Stimulated activated CD8-positive, alpha-beta memory T cell treated with anti-CD3 and anti-CD28 coated beads, Interleukin-12 subunit alpha, Interleukin-12 subunit beta, amount 100 ng/mL, for 24 hours (primary cell): ENCODE measurements around the gene DLAT.
"Not testable (repeated sequence)": the region's sequence is repeated elsewhere in the genome, so short reads cannot be mapped to it uniquely, and the experiment has no call there.

Experiments
- DNase-seq: peaks from one replicate; pipeline ENCODE4 v3.0.0-alpha.2; 2020; ENCODE audit errors: extremely low read depth

DLAT gene

GRCh38 chr11:112049777-112050176, 24.6 kb downstream of the DLAT start:
- no peak for DNase-seq

- no peak for DNase-seq
Measured at GRCh38 chr11:112050721-112051120, 25.5 kb downstream of the DLAT start.

- DNase-seq, result no peak
Measured at GRCh38 chr11:112051768-112052167, 26.6 kb downstream of the DLAT start.

- no peak for DNase-seq
Measured at GRCh38 chr11:112057170-112057569, 32.0 kb downstream of the DLAT start.

- no peak for DNase-seq
Measured at GRCh38 chr11:112058103-112058502, 32.9 kb downstream of the DLAT start.

GRCh38 chr11:112062923-112063322, 37.7 kb downstream of the DLAT start:
- DNase-seq, result no peak

- DNase-seq, result peak; percentile 48
Measured at GRCh38 chr11:112073941-112074811, 49.0 kb downstream of the DLAT start, which contains the start of the genes NKAPD1 and PIH1D2. NKAPD1 (plus strand) TSS chr11:112074299; CDS start chr11:112075575, 1,276 bp downstream. PIH1D2 (minus strand) TSS chr11:112074017; CDS start chr11:112073174, 843 bp downstream.

- no peak for DNase-seq
Measured at GRCh38 chr11:112082729-112083128, 57.5 kb downstream of the DLAT start.

- no peak for DNase-seq
Measured at GRCh38 chr11:112085822-112086421, 60.7 kb downstream of the DLAT start.

GRCh38 chr11:112086422-112087191, 61.4 kb downstream of the DLAT start, which contains the start of the genes SDHD and TIMM8B:
SDHD (plus strand) TSS chr11:112086873; CDS start chr11:112086908, 35 bp downstream.
TIMM8B (minus strand) TSS chr11:112086756; CDS start chr11:112086723, 33 bp downstream.
- DNase-seq, result peak; percentile 85

GRCh38 chr11:112087212-112087611, 62.0 kb downstream of the DLAT start:
- DNase-seq, result no peak

- DNase-seq, result not testable (repeated sequence)
Measured at GRCh38 chr11:112095302-112095701, 70.1 kb downstream of the DLAT start.

GRCh38 chr11:112096194-112096593, 71.0 kb downstream of the DLAT start:
- no peak for DNase-seq

- DNase-seq, result no peak
Measured at GRCh38 chr11:112097734-112098528, 72.7 kb downstream of the DLAT start.

- no peak for DNase-seq
Measured at GRCh38 chr11:112100462-112100861, 75.3 kb downstream of the DLAT start.

GRCh38 chr11:112103446-112103845, 78.2 kb downstream of the DLAT start:
- DNase-seq, result no peak

- DNase-seq, result no peak
Measured at GRCh38 chr11:112106070-112106469, 80.9 kb downstream of the DLAT start.
